ENCODE data around the gene ARL8A. TPM values are rescaled to one million over a fixed set of nuclear protein-coding genes. Genes with fewer than 3 reads are reported as not detected.

ARL8A gene
- total and polyA plus RNA-seq, 10 of the 15 experiments (the other 5 are each of a cell fraction or from before 2014, with no cell fraction given): 0.34 to 49.2 (median 15.4) TPM

GRCh38 chr1:202159534-202160371 lies 15.2 kb upstream of the ARL8A start:
- peak overlapping the region; percentile 85 for H3K4me3 ChIP-seq
- peak overlapping the region; percentile 100 for H3K9ac ChIP-seq (ENCODE audit: control insufficient read depth, insufficient read depth, low read length)
- in situ Hi-C loops (cut with MboI) (no loop called here), intact Hi-C loops (cut with micrococcal nuclease; ENCODE audit: unreplicated experiment) (no loop called here)
- peak overlapping the region; percentile 97 for H3K27ac ChIP-seq (ENCODE audit: control insufficient read depth, insufficient read depth)
- ChIA-PET RAD21 (ENCODE audit: unreplicated experiment) (interaction anchor here (0.6 to 2.6 kb wide), 10 partner anchors 16 to 170 kb away, joined by 3 to 11 read pairs (median 4); partner anchors contain the start of genes ARL8A, ELF3 and GPR37L1), SMC1A (ENCODE audit: uncharacterized antibody, unreplicated experiment) (interaction anchor here (0.7 to 2.4 kb wide), 7 partner anchors 12 to 149 kb away, joined by 3 to 11 read pairs (median 3); partner anchors contain the start of genes ARL8A, ELF3 and LGR6), POLR2A (interaction anchor here (0.6 to 3.0 kb wide), 7 partner anchors 12 to 149 kb away, joined by 3 to 15 read pairs (median 5); partner anchors contain the start of gene ELF3), CTCF (interaction anchor here (0.7 to 9.2 kb wide), 20 partner anchors 8 to 847 kb away, joined by 3 to 171 read pairs (median 4); partner anchors contain the start of genes LGR6, TMEM183A and UBE2T)
- peaks cover 56% of the 10 kb centered on the region for H3K4me1 ChIP-seq (ENCODE audit: control insufficient read depth, insufficient read depth, low read length)
- peaks cover 35% of the 10 kb centered on the region for H3K79me2 ChIP-seq (ENCODE audit: control insufficient read depth, insufficient read depth, low read length)
- H3K36me3 ChIP-seq (ENCODE audit: control insufficient read depth in 2 of 2, insufficient read depth in 2 of 2, low read length in 1 of 2): peaks cover 8 to 10% of the 10 kb centered on the region in 2 experiments; a peak in 3 of 4 replicates
- no peaks in the 10 kb centered on the region for H3K27me3 ChIP-seq (replicated peaks in 1 of 2; ENCODE audit: control insufficient read depth in 2 of 2, insufficient read depth in 2 of 2, low read length in 1 of 2)
- no peaks in the 10 kb centered on the region for H4K20me1 ChIP-seq (ENCODE audit: control insufficient read depth, insufficient read depth)
- peak overlapping the region; percentile 70 for H2AFZ ChIP-seq (ENCODE audit: control insufficient read depth, low read depth, low read length)
- ATAC-seq (peak; percentile 51), FAIRE-seq (peak; percentile 86), DNase-seq (ENCODE audit: low read depth, low spot score) (no peak)
- H3K4me2 ChIP-seq (ENCODE audit: control insufficient read depth, insufficient read depth): peak overlapping the region; percentile 100
- no TSS peak for BruUV-seq (replicated peaks)
- WGBS (ENCODE audit: insufficient coverage, insufficient replicate concordance, low lambda C conversion rate, missing lambda C conversion rate): 1% methylated on average over 16 of the region's 16 CpGs
- H3K9me3 ChIP-seq (replicated peaks; ENCODE audit: control insufficient read depth, insufficient read depth, low read length): no peaks in the 10 kb centered on the region
- TF ChIP-seq ATF2 (IDR thresholded peaks at IDR 0.05; ENCODE audit: low read length): no peak
- TF ChIP-seq HDGF (IDR thresholded peaks at IDR 0.05): no peak; the same call in none of the 2 replicates
- TF ChIP-seq SPI1 (IDR thresholded peaks at IDR 0.05; ENCODE audit: borderline replicate concordance, insufficient read depth, low read depth, low read length): no peak
- peak; percentile 92 for TF ChIP-seq CHD2 (IDR thresholded peaks at IDR 0.05; ENCODE audit: borderline replicate concordance, low read depth, low read length)
- peak in 1 of 2 experiments; percentile 51; a peak in 3 of 4 replicates for TF ChIP-seq EP300 (IDR thresholded peaks at IDR 0.05; ENCODE audit: borderline replicate concordance in 1 of 2, control insufficient read depth in 1 of 2, low read depth in 2 of 2, low read length in 2 of 2)
- TF ChIP-seq RAD51 (IDR thresholded peaks at IDR 0.05): no peak
- peak in 1 of 2 experiments; percentile 45; a peak in 1 of 3 replicates for TF ChIP-seq EGR1 (IDR thresholded peaks at IDR 0.05; ENCODE audit: borderline replicate concordance in 1 of 2, low read depth in 2 of 2, low read length in 2 of 2)
- TF ChIP-seq, protein P1, sequence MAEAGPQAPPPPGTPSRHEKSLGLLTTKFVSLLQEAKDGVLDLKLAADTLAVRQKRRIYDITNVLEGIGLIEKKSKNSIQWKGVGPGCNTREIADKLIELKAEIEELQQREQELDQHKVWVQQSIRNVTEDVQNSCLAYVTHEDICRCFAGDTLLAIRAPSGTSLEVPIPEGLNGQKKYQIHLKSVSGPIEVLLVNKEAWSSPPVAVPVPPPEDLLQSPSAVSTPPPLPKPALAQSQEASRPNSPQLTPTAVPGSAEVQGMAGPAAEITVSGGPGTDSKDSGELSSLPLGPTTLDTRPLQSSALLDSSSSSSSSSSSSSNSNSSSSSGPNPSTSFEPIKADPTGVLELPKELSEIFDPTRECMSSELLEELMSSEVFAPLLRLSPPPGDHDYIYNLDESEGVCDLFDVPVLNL (IDR thresholded peaks at IDR 0.05; ENCODE audit: low read depth, low read length): no peak
- no peak for TF ChIP-seq NR2C2 (IDR thresholded peaks at IDR 0.05; ENCODE audit: borderline replicate concordance, control insufficient read depth, insufficient read length, low read depth)
- TF ChIP-seq STAT3 (IDR thresholded peaks at IDR 0.05; ENCODE audit: low read depth, low read length): no peak
- TF ChIP-seq CBFB (IDR thresholded peaks at IDR 0.05; ENCODE audit: low read depth): no peak
- TF ChIP-seq CHD4 (IDR thresholded peaks at IDR 0.05): no peak
- no peak for TF ChIP-seq ESRRA (IDR thresholded peaks at IDR 0.05; ENCODE audit: low read length)
- no peak for TF ChIP-seq PML (IDR thresholded peaks at IDR 0.05; ENCODE audit: low read length)
- TF ChIP-seq SIX5 (IDR thresholded peaks at IDR 0.05; ENCODE audit: low read depth, low read length, severe bottlenecking): no peak
- TF ChIP-seq HDAC6 (IDR thresholded peaks at IDR 0.05; ENCODE audit: unreplicated experiment): no peak
- TF ChIP-seq RAD21 (IDR thresholded peaks at IDR 0.05; ENCODE audit: insufficient read depth, low read depth, low read length): no peak
- TF ChIP-seq GATAD2B (conservative IDR thresholded peaks at IDR 0.05; ENCODE audit: low read depth): peak; percentile 9; the same call in 1 of the 2 replicates
- peak; percentile 84 for TF ChIP-seq CREM (IDR thresholded peaks at IDR 0.05; ENCODE audit: low read depth)
- TF ChIP-seq EZH2 (IDR thresholded peaks at IDR 0.05; ENCODE audit: borderline replicate concordance, control insufficient read depth, low read depth, low read length): no peak
- no peak for TF ChIP-seq RCOR1 (conservative IDR thresholded peaks at IDR 0.05; ENCODE audit: low read depth, low read length)
- no peak for TF ChIP-seq HDAC2 (IDR thresholded peaks at IDR 0.05)

All from GM12878 (cell line).